Measurements from ENCODE around the gene SH3PXD2A. TPM values are rescaled to one million over a fixed set of nuclear protein-coding genes. Genes with fewer than 3 reads are reported as not detected.

The SH3PXD2A gene
- polyA plus RNA-seq, 1 experiment, result 50.2 TPM

DNA sequence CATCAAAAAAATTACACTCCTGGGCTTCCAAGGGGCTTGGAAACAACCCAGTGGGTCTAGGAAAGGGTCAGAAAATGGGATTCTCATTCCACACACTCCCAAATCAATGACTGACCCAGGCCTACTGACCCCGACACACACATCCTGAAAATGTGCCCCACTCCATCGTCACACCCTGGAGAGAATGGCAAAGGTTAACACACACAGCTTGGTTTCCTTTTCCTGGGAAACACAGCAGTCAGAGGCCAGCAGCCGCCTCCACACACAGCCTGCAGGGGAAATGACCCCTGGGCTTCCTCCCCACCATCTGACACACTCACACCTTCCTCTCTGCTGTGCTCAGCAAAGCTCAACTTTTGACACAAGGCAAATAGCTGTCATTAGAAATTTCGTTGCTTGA lies 42.9 kb downstream of the SH3PXD2A start:
- no peaks in the 10 kb centered on the region for H3K27me3 ChIP-seq (ENCODE audit: control insufficient read depth, insufficient read depth, low read length)
- ChIA-PET CTCF (no interaction called here), POLR2A (interaction anchor here (0.7 kb wide), 1 partner anchor 10 kb away, joined by 3 read pairs; no protein-coding TSS in a partner anchor)
- no peaks in the 10 kb centered on the region; the same call in 1 of the 2 replicates for H3K36me3 ChIP-seq (ENCODE audit: control insufficient read depth, insufficient read depth, low read length)
- DNase-seq (ENCODE audit: low read depth), result no peak
- TF ChIP-seq, protein P1, sequence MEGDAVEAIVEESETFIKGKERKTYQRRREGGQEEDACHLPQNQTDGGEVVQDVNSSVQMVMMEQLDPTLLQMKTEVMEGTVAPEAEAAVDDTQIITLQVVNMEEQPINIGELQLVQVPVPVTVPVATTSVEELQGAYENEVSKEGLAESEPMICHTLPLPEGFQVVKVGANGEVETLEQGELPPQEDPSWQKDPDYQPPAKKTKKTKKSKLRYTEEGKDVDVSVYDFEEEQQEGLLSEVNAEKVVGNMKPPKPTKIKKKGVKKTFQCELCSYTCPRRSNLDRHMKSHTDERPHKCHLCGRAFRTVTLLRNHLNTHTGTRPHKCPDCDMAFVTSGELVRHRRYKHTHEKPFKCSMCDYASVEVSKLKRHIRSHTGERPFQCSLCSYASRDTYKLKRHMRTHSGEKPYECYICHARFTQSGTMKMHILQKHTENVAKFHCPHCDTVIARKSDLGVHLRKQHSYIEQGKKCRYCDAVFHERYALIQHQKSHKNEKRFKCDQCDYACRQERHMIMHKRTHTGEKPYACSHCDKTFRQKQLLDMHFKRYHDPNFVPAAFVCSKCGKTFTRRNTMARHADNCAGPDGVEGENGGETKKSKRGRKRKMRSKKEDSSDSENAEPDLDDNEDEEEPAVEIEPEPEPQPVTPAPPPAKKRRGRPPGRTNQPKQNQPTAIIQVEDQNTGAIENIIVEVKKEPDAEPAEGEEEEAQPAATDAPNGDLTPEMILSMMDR (IDR thresholded peaks at IDR 0.05; ENCODE audit: insufficient read depth, low read depth, low read length), result no peak
- H3K4me3 ChIP-seq (ENCODE audit: low read depth, low read length), result no peak overlapping the region

DNA sequence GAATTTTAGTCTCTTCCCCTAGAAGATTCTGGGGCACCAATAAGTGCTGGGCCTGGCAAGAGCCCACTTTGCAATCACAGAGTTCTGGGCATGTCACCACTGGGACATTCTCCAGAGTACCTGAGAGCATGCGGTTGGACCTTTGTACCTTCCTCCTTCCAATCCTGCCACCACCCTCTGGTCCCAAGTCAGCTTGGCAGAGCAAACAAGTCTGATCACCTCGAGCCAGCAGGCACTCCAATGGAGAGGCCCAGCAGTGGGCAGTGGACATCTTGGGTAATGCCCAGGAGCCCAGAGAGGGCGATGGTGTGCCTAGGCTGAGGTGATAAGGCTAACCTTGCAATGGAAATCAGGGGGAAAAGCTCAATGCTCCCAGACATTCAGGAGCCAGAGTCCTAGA lies 43.4 kb downstream of the SH3PXD2A start:
- POLR2A ChIA-PET, result interaction anchor here (0.7 kb wide), 1 partner anchor 10 kb away, joined by 3 read pairs; no protein-coding TSS in a partner anchor
- H3K27me3 ChIP-seq (ENCODE audit: control insufficient read depth, insufficient read depth, low read length), result no peaks in the 10 kb centered on the region
- CTCF ChIA-PET, result interaction anchor here (0.9 kb wide), 1 partner anchor 9 kb away, joined by 4 read pairs; no protein-coding TSS in a partner anchor
- no peaks in the 10 kb centered on the region; the same call in 1 of the 2 replicates for H3K36me3 ChIP-seq (ENCODE audit: control insufficient read depth, insufficient read depth, low read length)
- no peak overlapping the region for H3K4me3 ChIP-seq (ENCODE audit: low read depth, low read length)
- no peak for DNase-seq (ENCODE audit: low read depth)
- TF ChIP-seq, protein P1 (IDR thresholded peaks at IDR 0.05; ENCODE audit: insufficient read depth, low read depth, low read length), result no peak

DNA sequence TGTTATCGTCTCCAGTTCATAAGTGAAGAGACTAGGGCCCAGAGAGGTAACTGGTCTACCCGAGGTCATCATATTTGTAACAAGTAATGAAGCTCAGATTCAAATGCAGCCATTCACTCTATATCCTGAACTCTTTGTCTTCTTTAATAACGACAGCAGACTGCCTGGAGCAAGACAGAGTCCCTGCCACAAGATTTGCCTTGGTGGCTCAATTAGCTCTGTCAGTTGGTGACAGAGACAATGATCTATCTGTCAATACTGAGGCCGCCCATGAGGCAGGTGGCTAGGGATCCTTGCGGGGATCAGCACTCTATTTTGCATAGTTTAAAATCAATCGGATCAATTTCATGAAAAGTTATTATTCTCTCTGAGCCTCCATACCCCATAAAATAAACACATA lies 43.9 kb downstream of the SH3PXD2A start:
- H3K36me3 ChIP-seq (ENCODE audit: control insufficient read depth, insufficient read depth, low read length), result no peaks in the 10 kb centered on the region; the same call in 1 of the 2 replicates
- ChIA-PET POLR2A (no interaction called here), CTCF (interaction anchor here (0.9 kb wide), 1 partner anchor 9 kb away, joined by 4 read pairs; no protein-coding TSS in a partner anchor)
- H3K4me3 ChIP-seq (ENCODE audit: low read depth, low read length), result no peak overlapping the region
- no peak for DNase-seq (ENCODE audit: low read depth)
- TF ChIP-seq, protein P1 (IDR thresholded peaks at IDR 0.05; ENCODE audit: insufficient read depth, low read depth, low read length), result no peak
- H3K27me3 ChIP-seq (ENCODE audit: control insufficient read depth, insufficient read depth, low read length), result no peaks in the 10 kb centered on the region

DNA sequence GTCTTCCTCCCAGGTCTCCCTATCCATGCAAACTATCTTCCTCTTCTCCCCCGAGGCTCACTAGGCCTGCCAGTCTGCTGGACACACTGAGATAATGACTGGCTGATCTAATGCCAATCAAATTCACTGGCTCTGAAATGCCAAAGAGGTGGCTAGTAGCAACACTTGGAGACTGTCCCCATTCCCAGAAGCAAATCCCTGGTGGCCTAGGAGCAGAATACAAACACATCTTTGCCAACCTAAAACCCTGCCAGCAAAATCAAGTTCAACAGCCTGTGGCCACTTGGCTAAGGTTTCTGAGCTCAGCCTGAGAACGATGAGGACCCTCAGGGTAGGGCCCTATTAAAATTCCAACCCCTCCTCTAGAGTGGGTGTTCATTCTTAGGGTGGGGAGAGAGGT lies 46.6 kb downstream of the SH3PXD2A start:
- DNase-seq (ENCODE audit: low read depth), result no peak
- Histone ChIP-seq H3K36me3 (ENCODE audit: control insufficient read depth, insufficient read depth, low read length) (no peaks in the 10 kb centered on the region; the same call in 1 of the 2 replicates), H3K27me3 (ENCODE audit: control insufficient read depth, insufficient read depth, low read length) (no peaks in the 10 kb centered on the region), H3K4me3 (ENCODE audit: low read depth, low read length) (no peak overlapping the region)
- ChIA-PET POLR2A (interaction anchor here (0.5 kb wide), 1 partner anchor 42 kb away, joined by 6 read pairs; no protein-coding TSS in a partner anchor), CTCF (interaction anchor here (1.5 kb wide), 1 partner anchor 13 kb away, joined by 4 read pairs; no protein-coding TSS in a partner anchor)
- TF ChIP-seq, protein P1 (IDR thresholded peaks at IDR 0.05; ENCODE audit: insufficient read depth, low read depth, low read length), result no peak

- ChIA-PET CTCF (interaction anchor here (1.5 kb wide), 1 partner anchor 12 kb away, joined by 4 read pairs; no protein-coding TSS in a partner anchor), POLR2A (interaction anchor here (0.5 kb wide), 1 partner anchor 43 kb away, joined by 6 read pairs; no protein-coding TSS in a partner anchor)
- Histone ChIP-seq H3K36me3 (ENCODE audit: control insufficient read depth, insufficient read depth, low read length) (no peaks in the 10 kb centered on the region; the same call in 1 of the 2 replicates), H3K27me3 (ENCODE audit: control insufficient read depth, insufficient read depth, low read length) (no peaks in the 10 kb centered on the region), H3K4me3 (ENCODE audit: low read depth, low read length) (no peak overlapping the region)
- TF ChIP-seq, protein P1 (IDR thresholded peaks at IDR 0.05; ENCODE audit: insufficient read depth, low read depth, low read length), result no peak
- no peak for DNase-seq (ENCODE audit: low read depth)
Measured at GRCh38 chr10:103807996-103808395, 47.4 kb downstream of the SH3PXD2A start.

Data from BJ (cell line).